Measurements from ENCODE around the gene THOC6. TPM values are rescaled to one million over a fixed set of nuclear protein-coding genes. Genes with fewer than 3 reads are reported as not detected.

THOC6 gene
- total and polyA plus RNA-seq, 2 donors (not counting 1 experiment from before 2014, with no cell fraction given): 28.5 to 52.2 TPM

- H3K4me3 ChIP-seq (ENCODE audit: control extremely low read depth in 1 of 5, extremely low read depth in 1 of 5, insufficient read depth in 1 of 5, low read depth in 2 of 5, low read length in 4 of 5): no peak overlapping the region
- 98% methylated on average over 5 of the region's 8 CpGs for WGBS (ENCODE audit: insufficient coverage)
- intact Hi-C loops (cut with micrococcal nuclease): loop anchor here (10.0 kb wide), 2 partner anchors 257 to 1723 kb away; partner anchors contain the start of genes UBE2I and ZNF263
- H3K9me3 ChIP-seq (ENCODE audit: control extremely low read depth in 1 of 3, control insufficient read depth in 2 of 3, insufficient read depth in 1 of 3, low read length in 2 of 3): peaks cover 0 to 17% (median 0%) of the 10 kb centered on the region in 3 donors
- Mint-ChIP-seq H3K27me3 (peaks cover 19% of the 10 kb centered on the region), H3K9me3 (ENCODE audit: insufficient read depth) (no peaks in the 10 kb centered on the region), H3K27ac (no peak overlapping the region), H3K4me3 (no peak overlapping the region), H3K4me1 (peaks cover 37% of the 10 kb centered on the region)
- peak overlapping the region; percentile 72 for H3K4me2 ChIP-seq (replicated peaks; ENCODE audit: low read depth, low read length, poor library complexity, severe bottlenecking)
- POLR2A ChIA-PET: interaction anchor here (0.6 to 1.3 kb wide), 4 partner anchors 62 to 429 kb away, joined by 3 to 7 read pairs (median 3); partner anchors contain the start of gene ZNF213
- DNase-seq (no peak), ATAC-seq (ENCODE audit: low read depth) (no peak)
- peaks cover 43 to 44% of the 10 kb centered on the region in 2 donors for H3K4me1 ChIP-seq (ENCODE audit: control insufficient read depth in 2 of 2, insufficient read depth in 2 of 2, low read length in 2 of 2)
- H4K20me1 ChIP-seq (ENCODE audit: control insufficient read depth, insufficient read depth, low read length, poor library complexity, severe bottlenecking): peaks cover 47% of the 10 kb centered on the region
- no peak overlapping the region for H3K27ac ChIP-seq (ENCODE audit: low read length in 2 of 2)
- H3K9ac ChIP-seq (ENCODE audit: low read length): no peak overlapping the region
- TF ChIP-seq CTCF (IDR thresholded peaks at IDR 0.05) (no peak), EZH2 (IDR thresholded peaks at IDR 0.05; ENCODE audit: borderline replicate concordance, insufficient read depth, low read depth, low read length, poor library complexity, severe bottlenecking) (no peak)
- peaks cover 0 to 18% of the 10 kb centered on the region in 2 experiments for H3K36me3 ChIP-seq (replicated peaks in 1 of 2; ENCODE audit: control extremely low read depth in 1 of 2, control insufficient read depth in 1 of 2, extremely low read depth in 1 of 2, insufficient read depth in 2 of 2, low read length in 1 of 2)
- CTCF ChIA-PET: interaction anchor here (0.6 to 8.9 kb wide), 15 partner anchors 8 to 1111 kb away, joined by 3 to 213 read pairs (median 5); partner anchors contain the start of genes PKMYT1 and TNFRSF12A
- peaks cover 15% of the 10 kb centered on the region for H3K79me2 ChIP-seq (ENCODE audit: control insufficient read depth, insufficient read depth, low read length)
- H3K27me3 ChIP-seq (replicated peaks in 1 of 4; ENCODE audit: control extremely low read depth in 1 of 4, control insufficient read depth in 3 of 4, insufficient read depth in 4 of 4, low read length in 3 of 4): peaks cover 0 to 40% (median 22%) of the 10 kb centered on the region in 4 experiments
- H2AFZ ChIP-seq (ENCODE audit: insufficient read depth, low read depth, low read length, poor library complexity, severe bottlenecking): no peak overlapping the region
Measured at GRCh38 chr16:3027489-3027795, 3.6 kb downstream of the THOC6 start.

GRCh38 chr16:3027983-3028715 is 4.3 kb downstream of the THOC6 start:
- Histone ChIP-seq H3K36me3 (replicated peaks in 1 of 2; ENCODE audit: control extremely low read depth in 1 of 2, control insufficient read depth in 1 of 2, extremely low read depth in 1 of 2, insufficient read depth in 2 of 2, low read length in 1 of 2) (peaks cover 0 to 18% of the 10 kb centered on the region in 2 experiments), H3K79me2 (ENCODE audit: control insufficient read depth, insufficient read depth, low read length) (peaks cover 15% of the 10 kb centered on the region), H3K27ac (ENCODE audit: low read length in 2 of 2) (no peak overlapping the region), H3K9ac (ENCODE audit: low read length) (no peak overlapping the region), H4K20me1 (ENCODE audit: control insufficient read depth, insufficient read depth, low read length, poor library complexity, severe bottlenecking) (peaks cover 47% of the 10 kb centered on the region), H3K4me2 (replicated peaks; ENCODE audit: low read depth, low read length, poor library complexity, severe bottlenecking) (peak overlapping the region; percentile 72), H3K4me3 (ENCODE audit: control extremely low read depth in 1 of 5, extremely low read depth in 1 of 5, insufficient read depth in 1 of 5, low read depth in 2 of 5, low read length in 4 of 5) (no peak overlapping the region), H3K27me3 (replicated peaks in 1 of 4; ENCODE audit: control extremely low read depth in 1 of 4, control insufficient read depth in 3 of 4, insufficient read depth in 4 of 4, low read length in 3 of 4) (peaks cover 0 to 47% (median 23%) of the 10 kb centered on the region in 4 experiments), H3K9me3 (ENCODE audit: control extremely low read depth in 1 of 3, control insufficient read depth in 2 of 3, insufficient read depth in 1 of 3, low read length in 2 of 3) (peaks cover 0 to 17% (median 0%) of the 10 kb centered on the region in 3 donors), H2AFZ (ENCODE audit: insufficient read depth, low read depth, low read length, poor library complexity, severe bottlenecking) (peak overlapping the region; percentile 23), H3K4me1 (ENCODE audit: control insufficient read depth in 2 of 2, insufficient read depth in 2 of 2, low read length in 2 of 2) (peaks cover 36 to 37% of the 10 kb centered on the region in 2 donors)
- peak; percentile 50 for ATAC-seq (ENCODE audit: low read depth)
- H3K4me3 Mint-ChIP-seq: no peak overlapping the region
- 7% methylated on average over 58 of the region's 58 CpGs for WGBS (ENCODE audit: insufficient coverage)
- no peak overlapping the region for H3K27ac Mint-ChIP-seq
- H3K9me3 Mint-ChIP-seq (ENCODE audit: insufficient read depth): no peaks in the 10 kb centered on the region
- intact Hi-C loops (cut with micrococcal nuclease): loop anchor here (1.0 to 10.0 kb wide), 4 partner anchors 8 to 1723 kb away; partner anchors contain the start of genes TNFRSF12A, UBE2I and ZNF263
- H3K4me1 Mint-ChIP-seq: peaks cover 32% of the 10 kb centered on the region
- CTCF ChIA-PET: interaction anchor here (0.6 to 8.9 kb wide), 23 partner anchors 9 to 145 kb away, joined by 3 to 213 read pairs (median 4); partner anchors contain the start of genes FLYWCH2, PKMYT1, TNFRSF12A and ZNF213
- POLR2A ChIA-PET: interaction anchor here (0.6 to 2.3 kb wide), 10 partner anchors 17 to 1057 kb away, joined by 3 to 10 read pairs (median 4); partner anchors contain the start of gene ZNF213
- TF ChIP-seq EZH2 (IDR thresholded peaks at IDR 0.05; ENCODE audit: borderline replicate concordance, insufficient read depth, low read depth, low read length, poor library complexity, severe bottlenecking) (no peak), CTCF (IDR thresholded peaks at IDR 0.05) (peak; percentile 85)
- peaks cover 26% of the 10 kb centered on the region for H3K27me3 Mint-ChIP-seq
- DNase-seq: peak; percentile 91

All from B cell (primary cell).